Astrocyte of the cerebellum (primary cell): ENCODE data around the gene PRRG3.

Experiments
- DNase-seq: peaks from one replicate; pipeline ENCODE4 v3.0.0-alpha.2; 2011; ENCODE audit warnings: low read depth
- H3K4me3 ChIP-seq: 2 replicates; pipeline ENCODE4 v1.5.1; 2011; ENCODE audit warnings: mild to moderate bottlenecking, low read depth, low read length, moderate library complexity
- in situ Hi-C: cut with HindIII; loops from 2 replicates; pipeline ENCODE4 v1.10.0; 2017; ENCODE audit warnings: low sequenced_read_pairs
- TF ChIP-seq, protein P1 (sequence below): IDR thresholded peaks from 2 replicates; pipeline ENCODE4 v1.5.1; 2012; ENCODE audit warnings: low read length, low read depth, moderate library complexity, mild to moderate bottlenecking; ENCODE audit errors: missing control alignments

The PRRG3 gene

DNA sequence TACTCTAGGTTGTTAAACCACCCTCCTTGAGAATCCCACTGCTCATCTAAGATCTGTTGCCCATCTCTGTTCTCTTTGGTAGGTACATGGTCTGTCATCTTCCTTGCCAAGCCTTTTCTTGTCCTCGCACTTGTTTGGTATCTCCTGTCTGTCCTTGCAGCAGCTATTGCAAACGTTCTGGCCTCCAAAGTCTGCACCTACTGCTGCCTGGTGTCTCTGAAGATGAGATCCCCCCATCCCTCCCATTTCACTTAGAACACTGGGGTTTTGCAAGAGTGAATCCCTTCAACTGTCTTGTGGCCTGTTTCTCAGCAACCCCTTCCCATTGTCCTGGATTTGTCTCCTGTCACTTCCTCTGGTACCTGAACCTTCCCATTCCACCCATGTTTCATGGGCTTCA lies 40.0 kb downstream of the PRRG3 start:
- no peak overlapping the region for H3K4me3 ChIP-seq
- DNase-seq: no peak
- TF ChIP-seq, protein P1, sequence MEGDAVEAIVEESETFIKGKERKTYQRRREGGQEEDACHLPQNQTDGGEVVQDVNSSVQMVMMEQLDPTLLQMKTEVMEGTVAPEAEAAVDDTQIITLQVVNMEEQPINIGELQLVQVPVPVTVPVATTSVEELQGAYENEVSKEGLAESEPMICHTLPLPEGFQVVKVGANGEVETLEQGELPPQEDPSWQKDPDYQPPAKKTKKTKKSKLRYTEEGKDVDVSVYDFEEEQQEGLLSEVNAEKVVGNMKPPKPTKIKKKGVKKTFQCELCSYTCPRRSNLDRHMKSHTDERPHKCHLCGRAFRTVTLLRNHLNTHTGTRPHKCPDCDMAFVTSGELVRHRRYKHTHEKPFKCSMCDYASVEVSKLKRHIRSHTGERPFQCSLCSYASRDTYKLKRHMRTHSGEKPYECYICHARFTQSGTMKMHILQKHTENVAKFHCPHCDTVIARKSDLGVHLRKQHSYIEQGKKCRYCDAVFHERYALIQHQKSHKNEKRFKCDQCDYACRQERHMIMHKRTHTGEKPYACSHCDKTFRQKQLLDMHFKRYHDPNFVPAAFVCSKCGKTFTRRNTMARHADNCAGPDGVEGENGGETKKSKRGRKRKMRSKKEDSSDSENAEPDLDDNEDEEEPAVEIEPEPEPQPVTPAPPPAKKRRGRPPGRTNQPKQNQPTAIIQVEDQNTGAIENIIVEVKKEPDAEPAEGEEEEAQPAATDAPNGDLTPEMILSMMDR: no peak
- in situ Hi-C loops: loop anchor here (25.0 kb wide), 1 partner anchor 902 kb away; the partner anchor contains the start of gene GABRQ

- no peak for DNase-seq
- TF ChIP-seq, protein P1: no peak
- H3K4me3 ChIP-seq: no peak overlapping the region
- in situ Hi-C loops: loop anchor here (25.0 kb wide), 1 partner anchor 901 kb away; the partner anchor contains the start of gene GABRQ
Observed at GRCh38 chrX:151736685-151737084, 41.4 kb downstream of the PRRG3 start.

DNA sequence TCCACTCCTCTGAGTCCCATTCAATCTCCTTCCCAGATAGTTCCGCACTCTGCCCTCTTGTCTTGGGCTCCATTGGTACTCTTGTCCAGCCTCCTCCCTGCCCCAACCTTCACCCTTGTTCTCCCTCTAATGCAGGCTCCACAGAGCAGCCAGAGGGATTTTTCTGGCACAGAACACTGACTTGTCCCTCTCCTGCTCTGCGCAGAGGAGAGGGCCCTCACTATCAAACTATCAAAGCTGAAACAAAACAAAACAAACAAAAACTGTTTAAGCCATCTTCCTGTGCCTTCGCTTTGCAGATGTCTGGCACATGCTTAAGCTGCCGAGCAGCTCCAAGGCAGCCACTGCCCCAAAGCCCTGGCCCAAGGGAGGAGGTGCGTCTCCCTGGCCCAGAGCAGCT lies 42.2 kb downstream of the PRRG3 start:
- H3K4me3 ChIP-seq: no peak overlapping the region
- TF ChIP-seq, protein P1: no peak
- in situ Hi-C loops: loop anchor here (25.0 kb wide), 1 partner anchor 900 kb away; the partner anchor contains the start of gene GABRQ
- no peak for DNase-seq

- TF ChIP-seq, protein P1: no peak
- H3K4me3 ChIP-seq: no peak overlapping the region
- in situ Hi-C loops: loop anchor here (25.0 kb wide), 1 partner anchor 899 kb away; the partner anchor contains the start of gene GABRQ
- DNase-seq: no peak
Observed at GRCh38 chrX:151738751-151739150, 43.5 kb downstream of the PRRG3 start.

DNA sequence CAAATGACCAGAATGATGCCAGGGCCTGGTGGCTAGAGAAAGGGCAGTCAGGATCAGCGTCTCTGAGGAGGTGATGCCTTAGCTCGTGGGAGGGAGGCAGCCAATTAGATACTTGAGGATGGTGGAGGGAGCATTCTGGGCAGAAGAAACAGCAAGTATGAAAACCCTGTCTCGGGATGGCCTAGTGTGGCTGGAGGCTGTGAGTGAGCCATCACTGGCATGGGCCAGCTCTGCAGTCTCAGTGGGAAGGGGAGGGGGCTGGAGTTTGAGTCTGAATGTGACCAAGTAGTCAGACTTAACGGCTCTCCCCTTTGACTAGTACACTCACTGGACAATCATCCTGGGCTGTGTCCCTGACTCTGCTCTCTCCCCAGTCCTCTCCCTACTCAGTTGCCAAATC lies 46.3 kb downstream of the PRRG3 start:
- TF ChIP-seq, protein P1: no peak
- H3K4me3 ChIP-seq: no peak overlapping the region
- no peak for DNase-seq
- in situ Hi-C loops: loop anchor here (25.0 kb wide), 1 partner anchor 896 kb away; the partner anchor contains the start of gene GABRQ

DNA sequence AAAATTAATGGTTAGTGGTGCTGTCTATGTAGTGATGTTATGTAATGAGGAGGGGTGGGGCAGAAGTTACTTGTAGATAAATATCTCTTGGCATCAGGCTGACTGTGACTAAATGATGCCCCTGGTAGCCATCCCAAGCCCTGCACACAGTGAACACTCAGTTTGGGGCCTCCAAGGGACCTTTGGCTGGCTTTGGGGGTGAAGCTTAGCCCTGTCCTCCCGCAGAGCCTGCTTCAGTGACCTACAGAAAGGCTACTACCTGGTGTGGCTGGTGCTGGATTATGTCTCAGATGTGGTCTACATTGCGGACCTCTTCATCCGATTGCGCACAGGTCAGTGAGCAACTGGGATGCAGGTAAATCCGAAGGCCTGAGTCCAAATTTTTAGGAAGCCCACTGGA lies 47.1 kb downstream of the PRRG3 start:
- TF ChIP-seq, protein P1: no peak
- in situ Hi-C loops: loop anchor here (25.0 kb wide), 1 partner anchor 895 kb away; the partner anchor contains the start of gene GABRQ
- no peak for DNase-seq
- no peak overlapping the region for H3K4me3 ChIP-seq
